A673 (cell line): Measurements from ENCODE around the gene DNAAF8. TPM values are rescaled to one million over a fixed set of nuclear protein-coding genes. Genes with fewer than 3 reads are reported as not detected.

Experiments used
- BruUV-seq: library from RNA; stranded (reverse); fragments of 400-500 nt; replicated peaks from 2 replicates; lab custom pipeline; 2021; lab: Mats Ljungman, UMichigan
- CTCF ChIA-PET: fragments of 300-600 bp; sonication (Branson Sonifier 250); formaldehyde crosslinking; loops from one replicate; lab custom pipeline; 2022; ENCODE audit warnings: antibody characterized with exemption; lab: Charles Lee
- POLR2A ChIA-PET: fragments of 300-600 bp; sonication (Branson Sonifier 250); formaldehyde crosslinking; loops from one replicate; lab custom pipeline; 2022; ENCODE audit warnings: antibody characterized with exemption; ENCODE audit not compliant: low non-redundant PET; lab: Charles Lee
- DNase-seq: peaks from one replicate; pipeline ENCODE4 v3.0.0-alpha.2; 2015; ENCODE audit warnings: low spot score
- H3K27ac ChIP-seq: fragments of 200-600 bp; sonication (generic); 2 replicates; pipeline ENCODE4 v1.5.1; 2016; ENCODE audit warnings: mixed run types, low read depth, mild to moderate bottlenecking, mixed read lengths, antibody characterized with exemption, low read length; ENCODE audit not compliant: poor library complexity, severe bottlenecking
- H3K27me3 ChIP-seq: fragments of 200-600 bp; sonication (generic); replicated peaks from 2 replicates; pipeline ENCODE4 v1.6.1; 2017; ENCODE audit warnings: mixed run types, low read depth, mild to moderate bottlenecking, mixed read lengths, antibody characterized with exemption, low read length; ENCODE audit not compliant: insufficient read depth, poor library complexity
- H3K36me3 ChIP-seq: fragments of 200-600 bp; sonication (generic); 2 replicates; pipeline ENCODE4 v1.6.1; 2016; ENCODE audit warnings: mixed run types, mild to moderate bottlenecking, mixed read lengths, antibody characterized with exemption, low read length; ENCODE audit not compliant: insufficient read depth, poor library complexity, severe bottlenecking
- H3K4me1 ChIP-seq: fragments of 200-600 bp; sonication (generic); 2 replicates; pipeline ENCODE4 v1.6.1; 2017; ENCODE audit warnings: mixed run types, mild to moderate bottlenecking, mixed read lengths, antibody characterized with exemption, low read length; ENCODE audit not compliant: insufficient read depth, poor library complexity, severe bottlenecking
- H3K4me3 ChIP-seq: fragments of 200-600 bp; sonication (generic); 2 replicates; pipeline ENCODE4 v1.5.1; 2016; ENCODE audit warnings: low read depth, mixed run types, mild to moderate bottlenecking, mixed read lengths, low read length; ENCODE audit not compliant: poor library complexity, severe bottlenecking
- H3K9me3 ChIP-seq: fragments of 200-600 bp; sonication (generic); 2 replicates; pipeline ENCODE4 v1.6.1; 2016; ENCODE audit warnings: mixed run types, low read depth, mild to moderate bottlenecking, mixed read lengths, antibody characterized with exemption, low read length; ENCODE audit not compliant: poor library complexity, severe bottlenecking
- CTCF ChIP-seq: fragments of 300-800, 200-600 bp; sonication (generic); conservative IDR thresholded peaks from 2 replicates; pipeline ENCODE4 v1.5.1; 2017; ENCODE audit warnings: low read depth, mild to moderate bottlenecking, antibody characterized with exemption, low read length, moderate library complexity, mixed read lengths
- EZH2 ChIP-seq: fragments of 200-600 bp; sonication (generic); IDR thresholded peaks from 2 replicates; pipeline ENCODE4 v1.6.1; 2017; ENCODE audit warnings: borderline replicate concordance, low read depth, mild to moderate bottlenecking, mixed read lengths, antibody characterized with exemption, low read length; ENCODE audit not compliant: poor library complexity, severe bottlenecking
- intact Hi-C: fragments of 100-400 bp; cut with micrococcal nuclease; formaldehyde crosslinking; loops from one replicate; pipeline ENCODE4 v1.10.0; 2022; ENCODE audit not compliant: unreplicated experiment
- total RNA-seq: library from RNA; stranded (reverse); gene quantifications from 2 replicates; pipeline ENCODE4 v1.2.3, GENCODE V29; 2021

The DNAAF8 gene
- total RNA-seq, 1 experiment from 2014 or later = 0.15 TPM

- Histone ChIP-seq H3K27me3 (no peaks in the 10 kb centered on the region), H3K4me1 (no peaks in the 10 kb centered on the region), H3K9me3 (no peaks in the 10 kb centered on the region), H3K36me3 (peaks cover 13% of the 10 kb centered on the region), H3K4me3 (no peak overlapping the region), H3K27ac (no peak overlapping the region)
- DNase-seq = no peak
- BruUV-seq = no TSS peak
- intact Hi-C loops = no loop called here
- TF ChIP-seq EZH2 (no peak), CTCF (no peak)
- ChIA-PET POLR2A (no interaction called here), CTCF (no interaction called here)
These were observed 20.5 kb upstream of the DNAAF8 start for GRCh38 chr16:4713663-4714501.

DNA sequence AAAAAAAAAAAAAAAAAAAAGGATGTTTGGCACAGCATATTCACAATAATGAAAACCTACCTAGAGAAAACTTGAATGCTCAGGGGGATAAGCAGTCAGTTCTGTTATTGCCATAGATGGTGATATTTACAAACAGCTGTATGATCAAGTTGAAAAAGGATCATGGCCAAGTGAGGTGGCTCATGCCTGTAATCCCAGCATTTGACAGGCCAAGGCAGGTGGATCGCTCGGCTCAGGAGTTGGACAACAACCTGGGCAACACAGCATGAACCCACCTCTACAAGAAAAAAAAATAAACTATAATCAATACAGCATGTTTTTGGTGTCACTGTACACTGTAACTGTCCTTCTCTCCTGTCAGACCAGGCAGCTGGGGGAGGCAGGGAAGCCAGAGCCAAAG lies 19.3 kb upstream of the DNAAF8 start:
- H3K4me1 ChIP-seq = no peaks in the 10 kb centered on the region
- intact Hi-C loops = no loop called here
- no peaks in the 10 kb centered on the region for H3K9me3 ChIP-seq
- DNase-seq = no peak
- ChIA-PET CTCF (no interaction called here), POLR2A (no interaction called here)
- peaks cover 9% of the 10 kb centered on the region for H3K36me3 ChIP-seq
- BruUV-seq = no TSS peak
- TF ChIP-seq EZH2 (no peak), CTCF (no peak)
- H3K4me3 ChIP-seq = no peak overlapping the region
- H3K27me3 ChIP-seq = no peaks in the 10 kb centered on the region
- H3K27ac ChIP-seq = no peak overlapping the region

- intact Hi-C loops = no loop called here
- no TSS peak for BruUV-seq
- H3K36me3 ChIP-seq = peaks cover 6% of the 10 kb centered on the region
- no peak overlapping the region for H3K4me3 ChIP-seq
- no peak for TF ChIP-seq EZH2
- no peak for TF ChIP-seq CTCF
- CTCF ChIA-PET = no interaction called here
- peak overlapping the region; percentile 50 for H3K27ac ChIP-seq
- no peaks in the 10 kb centered on the region for H3K27me3 ChIP-seq
- POLR2A ChIA-PET = no interaction called here
- no peaks in the 10 kb centered on the region for H3K4me1 ChIP-seq
- H3K9me3 ChIP-seq = no peaks in the 10 kb centered on the region
- DNase-seq = no peak
These were observed 15.9 kb upstream of the DNAAF8 start for GRCh38 chr16:4718466-4718865.
